ENCODE measurements around the gene IYD. TPM values are rescaled to one million over a fixed set of nuclear protein-coding genes. Genes with fewer than 3 reads are reported as not detected.

IYD gene
- total RNA-seq, 1 experiment from 2014 or later, result not detected

DNA sequence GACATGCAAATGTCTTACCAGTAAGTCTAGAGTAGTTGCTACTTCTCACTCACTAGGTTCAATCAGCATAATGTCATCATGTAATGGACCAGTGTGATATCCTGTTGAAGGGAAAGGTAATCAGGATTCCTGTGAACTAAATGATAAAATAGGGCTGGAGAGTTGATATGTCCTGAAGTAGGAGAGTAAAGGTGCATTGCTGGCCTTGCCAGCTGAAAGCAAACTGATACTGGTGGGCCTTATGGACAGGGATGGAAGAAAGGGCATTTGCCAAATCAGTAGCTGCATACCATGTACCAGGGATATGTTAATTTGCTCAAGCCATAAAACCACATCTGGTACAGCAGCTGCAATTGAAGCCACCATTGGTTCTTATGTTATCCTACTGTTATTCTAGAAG is 37.5 kb upstream of the IYD start:
- H4K20me1 ChIP-seq (ENCODE audit: control insufficient read depth, insufficient read depth, insufficient read length), result no peaks in the 10 kb centered on the region
- no peak overlapping the region for H3K4me3 Mint-ChIP-seq
- no peaks in the 10 kb centered on the region for H3K27me3 ChIP-seq (ENCODE audit: insufficient read depth, low read length)
- no peak overlapping the region for H4K91ac ChIP-seq (ENCODE audit: insufficient read length, low read depth, low read length)
- no peak overlapping the region for H3K27ac Mint-ChIP-seq
- no peak overlapping the region for H4K8ac ChIP-seq (replicated peaks; ENCODE audit: insufficient read length, low read depth, low read length)
- no peaks in the 10 kb centered on the region; the same call in 1 of the 2 replicates for H3K4me1 ChIP-seq (ENCODE audit: insufficient read depth, low read length)
- H3K4me1 Mint-ChIP-seq, result peaks cover 12 to 14% of the 10 kb centered on the region in 2 experiments
- no peak overlapping the region for H3K14ac ChIP-seq (ENCODE audit: insufficient read depth, low read length)
- H2BK12ac ChIP-seq (ENCODE audit: insufficient read length, low read depth, low read length), result no peak overlapping the region
- no peak overlapping the region for H3K4me2 ChIP-seq (ENCODE audit: insufficient read depth, insufficient read length, low read length)
- H3K36me3 Mint-ChIP-seq (ENCODE audit: insufficient read depth in 1 of 3, low read depth in 3 of 3), result no peaks in the 10 kb centered on the region; a peak in 1 of 7 replicates
- H2AFZ ChIP-seq (ENCODE audit: low read length), result no peak overlapping the region
- H2AK5ac ChIP-seq (ENCODE audit: insufficient read length, low read length), result no peak overlapping the region
- H3K23ac ChIP-seq (ENCODE audit: insufficient read length, low read depth, low read length), result no peak overlapping the region
- DNase-seq, result no peak
- H3K27ac ChIP-seq (ENCODE audit: insufficient read length, low read depth, low read length), result no peak overlapping the region
- H3K79me2 ChIP-seq (ENCODE audit: insufficient read depth, low read length), result no peaks in the 10 kb centered on the region
- no peak overlapping the region for H2BK20ac ChIP-seq (ENCODE audit: low read depth, low read length, poor library complexity, severe bottlenecking)
- H3K79me1 ChIP-seq (ENCODE audit: insufficient read depth, low read depth, low read length, poor library complexity, severe bottlenecking), result no peaks in the 10 kb centered on the region
- H3K23me2 ChIP-seq (ENCODE audit: insufficient read length, low read depth, low read length, poor library complexity, severe bottlenecking), result no peaks in the 10 kb centered on the region
- no peak overlapping the region for H2BK120ac ChIP-seq (ENCODE audit: low read depth, low read length, poor library complexity, severe bottlenecking)
- no peak overlapping the region for H2BK5ac ChIP-seq (ENCODE audit: insufficient read length, low read length)
- no peak overlapping the region for H3K18ac ChIP-seq (ENCODE audit: insufficient read length, low read depth, low read length)
- H3K9me3 Mint-ChIP-seq, result no peaks in the 10 kb centered on the region
- no peak overlapping the region for H3K56ac ChIP-seq (ENCODE audit: insufficient read length, low read depth, low read length)
- H2BK15ac ChIP-seq (ENCODE audit: low read depth, low read length), result no peak overlapping the region
- no peak overlapping the region for H4K5ac ChIP-seq (ENCODE audit: insufficient read length, low read depth, low read length)
- H3K27me3 Mint-ChIP-seq (ENCODE audit: low read depth), result peaks cover 2% of the 10 kb centered on the region; the same call in 1 of the 2 replicates
- H3T11ph ChIP-seq (ENCODE audit: low read length), result no peak overlapping the region
- no peak overlapping the region for H3K9ac ChIP-seq (ENCODE audit: extremely low read depth, insufficient read length, low read length)
- no peaks in the 10 kb centered on the region for H3K9me3 ChIP-seq (ENCODE audit: control insufficient read depth, low read depth, low read length)
- no peak overlapping the region for H3K4ac ChIP-seq (ENCODE audit: low read depth, low read length)
- TF ChIP-seq, protein P1, sequence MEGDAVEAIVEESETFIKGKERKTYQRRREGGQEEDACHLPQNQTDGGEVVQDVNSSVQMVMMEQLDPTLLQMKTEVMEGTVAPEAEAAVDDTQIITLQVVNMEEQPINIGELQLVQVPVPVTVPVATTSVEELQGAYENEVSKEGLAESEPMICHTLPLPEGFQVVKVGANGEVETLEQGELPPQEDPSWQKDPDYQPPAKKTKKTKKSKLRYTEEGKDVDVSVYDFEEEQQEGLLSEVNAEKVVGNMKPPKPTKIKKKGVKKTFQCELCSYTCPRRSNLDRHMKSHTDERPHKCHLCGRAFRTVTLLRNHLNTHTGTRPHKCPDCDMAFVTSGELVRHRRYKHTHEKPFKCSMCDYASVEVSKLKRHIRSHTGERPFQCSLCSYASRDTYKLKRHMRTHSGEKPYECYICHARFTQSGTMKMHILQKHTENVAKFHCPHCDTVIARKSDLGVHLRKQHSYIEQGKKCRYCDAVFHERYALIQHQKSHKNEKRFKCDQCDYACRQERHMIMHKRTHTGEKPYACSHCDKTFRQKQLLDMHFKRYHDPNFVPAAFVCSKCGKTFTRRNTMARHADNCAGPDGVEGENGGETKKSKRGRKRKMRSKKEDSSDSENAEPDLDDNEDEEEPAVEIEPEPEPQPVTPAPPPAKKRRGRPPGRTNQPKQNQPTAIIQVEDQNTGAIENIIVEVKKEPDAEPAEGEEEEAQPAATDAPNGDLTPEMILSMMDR (conservative IDR thresholded peaks at IDR 0.05), result no peak
